Fibroblast of the aortic adventitia (primary cell): Measurements from ENCODE around the gene SEPTIN14. TPM values are rescaled to one million over a fixed set of nuclear protein-coding genes. Genes with fewer than 3 reads are reported as not detected.
"Not testable (repeated sequence)": the region's sequence is repeated elsewhere in the genome, so short reads cannot be mapped to it uniquely, and the experiment has no call there.

Source experiments
- DNase-seq: peaks from one replicate; pipeline ENCODE4 v3.0.0-alpha.2; 2010; ENCODE audit warnings: low read depth
- H3K4me3 ChIP-seq: 2 replicates; pipeline ENCODE4 v1.5.1; 2011; ENCODE audit warnings: low read depth, mild to moderate bottlenecking, control low read depth, low read length, moderate library complexity
- CTCF ChIP-seq: IDR thresholded peaks from 2 replicates; pipeline ENCODE4 v1.5.1; 2011; ENCODE audit warnings: mild to moderate bottlenecking, low read length, control low read depth, inconsistent platforms; ENCODE audit not compliant: insufficient read depth
- total RNA-seq: library from RNA; depleted of rRNA; stranded (reverse); fragments of >200 nt; gene quantifications from 2 replicates; pipeline ENCODE4 v1.2.3, GENCODE V29; 2012; ENCODE audit warnings: low replicate concordance

Gene SEPTIN14
- total RNA-seq, 1 donor = not detected

- DNase-seq = no peak
- TF ChIP-seq CTCF = no peak
- no peak overlapping the region for H3K4me3 ChIP-seq
These were observed 21.8 kb upstream of the SEPTIN14 start for GRCh38 chr7:55884321-55884720.

GRCh38 chr7:55878691-55879090 is 16.1 kb upstream of the SEPTIN14 start:
- no peak overlapping the region for H3K4me3 ChIP-seq
- no peak for DNase-seq
- no peak for TF ChIP-seq CTCF

GRCh38 chr7:55877308-55877707 is 14.8 kb upstream of the SEPTIN14 start:
- DNase-seq = no peak
- H3K4me3 ChIP-seq = no peak overlapping the region
- TF ChIP-seq CTCF = no peak

GRCh38 chr7:55873765-55874164 is 11.2 kb upstream of the SEPTIN14 start:
- DNase-seq = no peak
- TF ChIP-seq CTCF = no peak
- no peak overlapping the region for H3K4me3 ChIP-seq

- TF ChIP-seq CTCF = no peak
- DNase-seq = no peak
- H3K4me3 ChIP-seq = no peak overlapping the region
These were observed 9.5 kb upstream of the SEPTIN14 start for GRCh38 chr7:55871932-55872485.

GRCh38 chr7:55868989-55869388 is 6.4 kb upstream of the SEPTIN14 start:
- DNase-seq, H3K4me3 ChIP-seq: not testable (repeated sequence)

- H3K4me3 ChIP-seq, DNase-seq: not testable (repeated sequence)
These were observed 17.4 kb downstream of the SEPTIN14 start for GRCh38 chr7:55845164-55845563.

GRCh38 chr7:55838595-55838994 is 24.0 kb downstream of the SEPTIN14 start:
- no peak for TF ChIP-seq CTCF
- DNase-seq = no peak
- H3K4me3 ChIP-seq = no peak overlapping the region
